ENCODE results near the gene PHEX.

GRCh38 chrX:22047468-22047867, 15.3 kb downstream of the PHEX start:
- no peak for TF ChIP-seq CTCF (IDR thresholded peaks at IDR 0.05)
- TF ChIP-seq EP300 (IDR thresholded peaks at IDR 0.05) = no peak
- TF ChIP-seq POLR2AphosphoS5 (IDR thresholded peaks at IDR 0.05) = no peak
- no peak for TF ChIP-seq POLR2A (IDR thresholded peaks at IDR 0.05; ENCODE audit: low read depth)

All from esophagus muscularis mucosa (tissue), 4 donors.